WERI-Rb-1 (cell line): ENCODE results near the gene SEPTIN8.

ENCODE experiments used
- DNase-seq: peaks from one replicate; pipeline ENCODE4 v3.0.0-alpha.2; 2020
- H3K27ac ChIP-seq: fragments of 250-450 bp; sonication (Bioruptor Pico); 2 replicates; pipeline ENCODE4 v1.5.1; 2020; ENCODE audit warnings: mild to moderate bottlenecking, moderate library complexity
- H3K27me3 ChIP-seq: fragments of 250-450 bp; sonication (Bioruptor Pico); 2 replicates; pipeline ENCODE4 v1.5.1; 2021; ENCODE audit warnings: mild to moderate bottlenecking, low read depth, moderate library complexity; ENCODE audit not compliant: insufficient read depth, severe bottlenecking
- H3K36me3 ChIP-seq: fragments of 250-450 bp; sonication (Bioruptor Pico); 2 replicates; pipeline ENCODE4 v1.5.1; 2020; ENCODE audit warnings: mild to moderate bottlenecking, moderate library complexity
- H3K4me3 ChIP-seq: 2 replicates; pipeline ENCODE4 v1.5.1; 2011; ENCODE audit warnings: low read depth, mild to moderate bottlenecking, control low read depth, low read length
- H3K9me3 ChIP-seq: fragments of 250-450 bp; sonication (Bioruptor Pico); 2 replicates; pipeline ENCODE4 v1.5.1; 2021; ENCODE audit warnings: mild to moderate bottlenecking, moderate library complexity; ENCODE audit not compliant: severe bottlenecking
- CTCF ChIP-seq: IDR thresholded peaks from 2 replicates; pipeline ENCODE4 v1.5.1; 2011; ENCODE audit warnings: low read depth, mild to moderate bottlenecking, control low read depth, inconsistent platforms, low read length

SEPTIN8 gene

GRCh38 chr5:132772291-132773070, 4.6 kb downstream of the SEPTIN8 start:
- no peaks in the 10 kb centered on the region for H3K9me3 ChIP-seq
- DNase-seq: no peak
- no peak overlapping the region for H3K27ac ChIP-seq
- TF ChIP-seq CTCF: no peak
- H3K36me3 ChIP-seq: no peaks in the 10 kb centered on the region
- H3K4me3 ChIP-seq: no peak overlapping the region
- no peaks in the 10 kb centered on the region for H3K27me3 ChIP-seq

GRCh38 chr5:132771503-132771998, 5.5 kb downstream of the SEPTIN8 start:
- H3K36me3 ChIP-seq: no peaks in the 10 kb centered on the region
- H3K4me3 ChIP-seq: no peak overlapping the region
- no peak for TF ChIP-seq CTCF
- H3K27ac ChIP-seq: no peak overlapping the region
- DNase-seq: no peak
- H3K9me3 ChIP-seq: no peaks in the 10 kb centered on the region
- H3K27me3 ChIP-seq: no peaks in the 10 kb centered on the region

GRCh38 chr5:132770476-132771159, 6.4 kb downstream of the SEPTIN8 start:
- no peak for DNase-seq
- H3K4me3 ChIP-seq: no peak overlapping the region
- H3K27ac ChIP-seq: no peak overlapping the region
- no peaks in the 10 kb centered on the region for H3K9me3 ChIP-seq
- no peaks in the 10 kb centered on the region for H3K27me3 ChIP-seq
- TF ChIP-seq CTCF: no peak
- H3K36me3 ChIP-seq: no peaks in the 10 kb centered on the region; the same call in 1 of the 2 replicates

- no peaks in the 10 kb centered on the region for H3K27me3 ChIP-seq
- H3K36me3 ChIP-seq: peaks cover 17% of the 10 kb centered on the region
- no peak for DNase-seq
- no peak overlapping the region for H3K4me3 ChIP-seq
- H3K27ac ChIP-seq: no peak overlapping the region
- no peak for TF ChIP-seq CTCF
- H3K9me3 ChIP-seq: no peaks in the 10 kb centered on the region
These were observed 8.6 kb downstream of the SEPTIN8 start for GRCh38 chr5:132768485-132768868.

GRCh38 chr5:132767150-132767549, 9.9 kb downstream of the SEPTIN8 start:
- DNase-seq: no peak

More at GRCh38 chr5:132767150-132767549, 9.9 kb downstream of the SEPTIN8 start:
- H3K9me3 ChIP-seq: no peaks in the 10 kb centered on the region
- TF ChIP-seq CTCF: no peak
- no peak overlapping the region for H3K4me3 ChIP-seq
- no peak overlapping the region for H3K27ac ChIP-seq
- H3K36me3 ChIP-seq: peaks cover 29% of the 10 kb centered on the region
- H3K27me3 ChIP-seq: no peaks in the 10 kb centered on the region
